Head of caudate nucleus (tissue), 42 donors: Measurements from ENCODE around the gene MEN1.

ENCODE experiments used
- DNase-seq, 42 donors: peaks; one replicate each; pipeline versions ENCODE4 v3.0.0 to v3.0.0-alpha.2; 2020 to 2021; ENCODE audit warnings: mixed read lengths in 7 of 42
- intact Hi-C: fragments of 100-400 bp; cut with DNase I; formaldehyde crosslinking; loops from one replicate; pipeline ENCODE4 v1.15.0; 2022

Gene MEN1

DNA sequence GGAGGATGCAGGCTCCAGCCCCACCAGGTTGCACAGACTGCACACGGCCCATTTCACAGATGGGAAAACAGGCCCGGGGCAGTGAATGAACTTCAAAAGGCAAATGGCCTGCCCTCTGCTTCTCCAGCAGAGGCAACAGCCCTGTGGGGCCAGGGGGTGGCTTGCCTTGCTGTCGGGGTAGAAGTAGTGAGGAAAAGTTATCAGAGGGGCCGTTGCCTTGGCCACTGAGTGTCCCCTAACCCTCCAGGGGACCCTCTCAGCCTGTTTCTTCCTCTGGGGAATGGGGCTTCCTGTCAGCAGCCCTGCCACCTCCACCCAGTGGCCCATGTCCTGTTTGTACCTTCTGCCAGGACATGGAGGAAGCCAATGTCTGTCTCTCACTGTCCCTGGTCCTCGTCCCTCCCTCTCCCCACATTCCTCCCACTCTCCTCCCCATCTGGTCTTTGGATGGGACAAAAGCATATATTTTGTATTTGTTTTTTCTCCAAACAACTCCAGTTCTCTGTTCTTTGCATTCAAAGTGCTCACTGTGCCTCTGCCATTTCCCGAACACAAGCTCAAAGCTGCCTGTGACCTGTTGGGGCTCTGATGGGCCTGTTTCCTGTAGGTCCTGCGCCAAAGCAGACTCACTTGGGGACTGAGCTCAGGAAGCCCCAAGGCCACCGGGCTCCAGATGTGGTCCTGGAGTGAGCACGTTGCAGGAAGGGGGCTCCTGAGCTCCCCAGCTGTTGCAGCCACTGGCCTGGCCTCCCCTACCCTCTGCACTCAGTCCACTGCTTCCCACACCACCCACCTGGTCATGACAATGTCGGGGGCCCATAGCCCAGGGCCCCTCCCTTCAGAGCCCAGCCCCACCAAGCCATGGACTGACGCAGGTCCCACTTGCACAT, 16.8 kb downstream of the MEN1 start:
- intact Hi-C loops, result no loop called here
- no peak for DNase-seq

DNA sequence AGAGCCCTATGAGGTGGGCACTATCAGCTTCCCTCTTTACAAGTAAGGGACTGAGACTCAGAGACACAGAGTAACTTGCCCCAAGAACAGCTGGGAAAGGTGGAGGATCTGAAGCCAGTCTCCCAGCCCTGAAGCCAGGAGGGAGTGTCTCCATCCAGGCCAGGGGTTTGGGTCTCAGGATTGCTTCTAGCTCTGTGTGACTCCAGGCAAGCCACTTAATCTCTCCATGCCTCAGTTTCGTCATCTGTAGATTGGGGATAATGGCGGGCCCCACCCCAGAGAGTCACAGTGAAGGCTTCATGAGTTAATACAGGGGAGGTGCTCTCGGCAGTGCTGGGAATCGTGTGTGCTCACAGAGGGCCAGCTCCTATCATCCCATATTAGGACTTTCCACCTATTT, 17.9 kb downstream of the MEN1 start:
- intact Hi-C loops, result no loop called here

DNA sequence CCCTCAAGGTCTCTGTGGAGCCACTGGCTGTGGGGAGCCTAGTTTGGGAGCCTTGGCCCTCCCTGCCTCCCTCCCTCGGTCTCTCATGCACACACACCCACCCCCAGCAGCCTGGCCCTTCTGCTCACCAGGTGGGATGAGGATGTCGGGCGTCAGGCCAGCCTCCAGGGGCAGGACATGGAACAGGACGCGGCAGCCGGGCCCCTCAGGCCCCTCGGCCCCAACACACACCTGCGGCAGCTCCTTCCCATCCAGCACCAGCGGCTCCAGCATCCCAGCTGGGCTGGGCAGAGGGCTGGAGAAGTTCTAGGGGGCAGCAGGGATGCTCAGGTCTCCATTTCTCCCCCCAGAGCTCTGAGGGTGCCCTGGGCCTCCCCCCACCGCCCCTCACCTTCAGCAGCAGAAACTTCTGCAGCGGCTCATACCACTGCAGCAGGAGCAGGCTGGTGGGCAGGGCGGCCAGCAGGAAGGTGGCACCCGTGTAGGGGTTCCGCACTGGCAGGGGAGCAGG, 18.5 kb downstream of the MEN1 start:
- DNase-seq, result peak in 2 of 42 donors; percentile 1 to 19
- intact Hi-C loops, result no loop called here

More for the DNA sequence above, 17.9 kb downstream of the MEN1 start:
- DNase-seq, result no peak

DNA sequence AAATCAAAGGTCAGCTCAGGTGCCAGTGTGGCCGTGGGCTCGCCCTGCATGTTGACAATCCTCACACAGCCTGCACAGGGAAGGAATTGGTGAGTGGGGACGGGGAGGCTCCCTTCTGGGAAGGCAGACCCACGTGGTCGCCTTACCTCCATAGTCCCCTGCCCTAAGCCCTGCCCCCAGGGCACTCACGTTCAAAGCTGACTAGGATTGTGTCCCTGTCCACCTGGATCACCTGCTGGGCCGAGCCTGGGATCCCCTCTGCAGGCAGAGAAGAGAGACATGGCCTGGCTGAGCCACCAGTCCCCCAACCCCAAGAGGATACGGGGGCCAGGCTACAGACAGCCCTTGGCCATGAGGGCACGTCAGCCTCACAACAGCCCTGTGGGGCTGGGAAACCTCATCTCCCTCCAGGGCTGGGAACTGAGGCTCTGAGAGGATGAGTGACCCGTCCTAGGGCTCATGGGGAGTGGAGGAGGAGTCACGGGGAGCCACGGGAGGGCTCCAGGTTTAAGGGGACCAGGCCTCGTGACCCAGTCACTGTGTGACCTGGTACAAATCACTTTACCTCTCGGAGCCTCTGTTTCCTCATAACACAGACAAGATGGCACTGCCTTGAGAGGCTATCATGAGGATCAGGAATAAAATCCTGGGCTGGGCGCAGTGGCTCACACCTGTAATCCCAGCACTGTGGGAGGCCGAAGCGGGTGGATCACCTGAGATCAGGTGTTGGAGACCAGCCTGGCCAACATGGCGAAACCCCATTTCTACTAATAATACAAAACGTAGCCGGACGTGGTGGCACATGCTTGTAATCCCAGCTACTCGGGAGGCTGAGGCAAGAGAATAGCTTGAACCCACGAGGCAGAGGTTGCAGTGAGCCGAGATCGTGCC, 19.9 kb downstream of the MEN1 start:
- intact Hi-C loops, result no loop called here
- peak in 2 of 42 donors; percentile 11 to 29 for DNase-seq

DNA sequence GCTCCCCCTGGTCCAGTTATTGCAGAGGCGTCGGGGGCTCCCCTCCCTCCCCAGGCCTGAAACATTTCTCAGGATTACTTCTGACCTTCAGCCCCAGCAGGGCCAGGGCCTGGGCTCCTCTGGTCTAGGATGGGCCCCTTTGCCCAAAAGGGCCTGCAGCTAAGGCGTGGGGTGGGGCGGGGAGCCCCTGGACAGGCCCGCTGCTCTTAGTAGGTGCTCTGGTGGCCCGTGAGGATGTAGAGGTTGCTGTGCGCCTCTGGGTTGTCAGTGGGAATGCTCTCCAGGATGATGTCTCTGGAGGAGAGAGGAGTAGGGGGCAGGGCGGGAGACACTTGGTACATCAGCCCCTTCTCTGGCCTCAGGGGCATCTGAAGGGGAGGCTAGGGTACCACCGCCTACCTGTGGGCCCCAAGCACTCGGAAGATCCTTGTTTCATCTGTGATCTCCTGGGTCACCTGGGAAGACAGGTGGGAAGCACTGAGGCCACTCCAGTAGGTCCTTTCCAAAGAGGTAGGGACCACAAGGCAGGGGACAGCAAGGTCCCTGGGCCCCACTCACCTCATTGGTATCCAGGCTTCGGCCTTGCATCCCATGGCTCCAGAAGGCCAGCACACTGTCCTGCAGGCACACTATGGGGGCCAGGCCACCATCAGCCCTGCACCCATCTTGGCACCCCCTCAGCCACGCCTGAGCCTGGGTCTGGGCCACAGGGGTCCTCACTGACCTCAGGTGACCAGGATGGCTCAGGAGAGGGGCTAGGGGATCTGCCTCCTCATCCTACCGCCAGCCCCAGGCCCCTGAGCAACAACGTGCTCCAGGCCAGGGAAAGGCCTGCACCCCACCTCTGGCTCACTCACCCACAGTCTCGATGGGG, 20.8 kb downstream of the MEN1 start:
- peak in 3 of 42 donors; percentile 9 to 27 (median 13) for DNase-seq
- intact Hi-C loops, result no loop called here

DNA sequence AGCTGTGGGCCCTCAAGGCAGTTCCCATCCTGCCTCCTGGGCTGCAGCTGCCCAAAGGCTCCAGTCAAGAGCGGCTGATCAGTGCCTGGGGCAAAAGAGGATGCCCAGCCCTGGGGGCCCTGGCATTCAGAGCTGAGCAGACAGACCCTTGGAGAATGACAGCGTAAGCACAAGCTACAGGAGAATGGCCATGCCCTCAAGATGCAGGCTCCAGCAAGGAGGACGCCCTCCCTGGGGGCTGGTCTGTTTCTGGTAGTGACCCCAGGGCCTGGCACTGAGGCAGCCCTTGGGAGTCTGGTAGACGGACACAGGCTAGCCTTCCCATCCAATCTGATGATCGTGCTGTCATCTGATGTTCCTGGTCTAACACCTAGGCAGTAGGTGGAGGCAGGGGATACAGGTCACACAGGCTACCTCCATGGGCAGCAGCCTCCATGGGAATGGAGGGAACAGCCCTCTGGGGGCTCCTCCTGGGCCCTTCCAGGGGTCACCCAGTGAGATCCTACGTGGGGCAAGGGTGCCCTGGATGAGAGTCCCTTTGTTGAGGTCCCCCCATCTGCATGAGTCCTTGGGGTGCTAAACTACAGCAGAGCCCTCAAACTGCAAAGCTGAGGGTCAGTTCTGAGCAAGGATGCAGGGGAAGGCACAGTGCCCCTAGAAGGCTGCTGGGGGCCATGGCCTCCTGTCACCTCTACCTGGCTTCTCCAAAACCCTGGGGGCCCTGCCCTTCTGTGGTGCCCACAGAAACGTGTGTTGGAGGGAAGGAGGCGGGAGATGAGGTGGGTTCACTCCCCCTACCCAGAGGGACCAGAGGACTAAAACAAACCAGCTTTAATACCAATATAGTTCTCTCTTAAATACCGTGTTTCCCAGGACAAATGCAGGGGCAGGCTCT, 21.8 kb downstream of the MEN1 start:
- peak in 4 of 42 donors; percentile 0 to 34 (median 12) for DNase-seq

DNA sequence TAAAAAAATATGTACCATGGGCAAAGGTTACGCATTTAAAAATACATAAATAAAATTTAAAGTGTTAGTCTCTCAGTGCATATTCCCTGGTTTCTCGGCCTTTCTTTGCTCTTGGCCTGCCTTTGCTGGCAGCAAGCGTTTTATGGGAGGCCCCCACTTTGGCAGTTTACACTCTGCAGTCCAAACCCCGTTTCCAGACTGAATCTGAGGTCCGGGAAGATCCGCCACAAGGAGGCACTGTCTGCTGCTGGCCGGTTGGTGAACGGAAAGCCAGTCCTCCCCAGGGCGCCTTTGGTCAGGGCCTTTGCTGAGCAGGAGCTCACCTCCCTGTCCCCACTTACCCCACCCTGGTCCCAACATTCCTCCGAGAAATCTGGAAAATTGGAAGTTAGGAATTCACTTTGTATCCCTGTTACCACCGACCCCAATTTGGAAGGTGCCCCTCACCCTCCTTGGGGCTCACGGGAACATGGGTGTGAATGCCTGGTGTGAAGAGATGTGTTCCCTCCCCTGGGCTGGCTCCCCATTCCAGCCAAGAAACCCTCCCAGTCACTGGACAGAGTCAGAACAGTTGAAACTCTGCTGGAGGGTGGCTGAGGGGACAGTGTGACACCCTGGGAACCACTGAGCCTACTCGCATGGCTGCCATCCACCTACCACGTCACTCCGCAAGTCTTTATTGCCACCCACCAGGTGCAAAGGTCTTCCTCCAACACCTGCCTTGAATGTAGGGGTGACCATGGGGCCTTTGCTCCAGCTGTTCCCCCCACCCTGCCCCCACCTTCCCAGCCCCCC, 22.6 kb downstream of the MEN1 start:
- intact Hi-C loops, result no loop called here
- peak in 40 of 42 donors; percentile 32 to 84 (median 64) for DNase-seq

More for the DNA sequence above, 21.8 kb downstream of the MEN1 start:
- intact Hi-C loops, result no loop called here

DNA sequence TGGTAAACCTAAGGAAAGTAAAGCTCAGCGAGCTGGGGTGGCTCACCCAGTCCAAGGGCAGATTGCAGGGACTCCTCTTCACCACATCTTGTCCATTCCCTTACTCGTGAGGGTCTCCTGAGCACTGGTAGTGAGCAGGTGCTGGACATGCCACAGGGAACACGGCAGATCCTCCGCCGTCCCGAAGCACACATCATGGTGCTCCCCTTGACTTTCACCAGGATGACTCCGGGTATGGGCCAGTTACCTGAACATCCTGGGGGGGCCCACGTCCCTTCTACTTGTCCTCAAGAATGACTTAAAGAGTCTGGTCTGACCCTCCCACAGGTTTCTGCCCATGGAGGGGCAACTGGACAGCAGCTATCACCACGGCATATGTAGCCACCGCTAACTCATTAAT, 24.0 kb downstream of the MEN1 start:
- intact Hi-C loops, result no loop called here
- DNase-seq, result peak in 5 of 42 donors; percentile 0 to 15 (median 7)

DNA sequence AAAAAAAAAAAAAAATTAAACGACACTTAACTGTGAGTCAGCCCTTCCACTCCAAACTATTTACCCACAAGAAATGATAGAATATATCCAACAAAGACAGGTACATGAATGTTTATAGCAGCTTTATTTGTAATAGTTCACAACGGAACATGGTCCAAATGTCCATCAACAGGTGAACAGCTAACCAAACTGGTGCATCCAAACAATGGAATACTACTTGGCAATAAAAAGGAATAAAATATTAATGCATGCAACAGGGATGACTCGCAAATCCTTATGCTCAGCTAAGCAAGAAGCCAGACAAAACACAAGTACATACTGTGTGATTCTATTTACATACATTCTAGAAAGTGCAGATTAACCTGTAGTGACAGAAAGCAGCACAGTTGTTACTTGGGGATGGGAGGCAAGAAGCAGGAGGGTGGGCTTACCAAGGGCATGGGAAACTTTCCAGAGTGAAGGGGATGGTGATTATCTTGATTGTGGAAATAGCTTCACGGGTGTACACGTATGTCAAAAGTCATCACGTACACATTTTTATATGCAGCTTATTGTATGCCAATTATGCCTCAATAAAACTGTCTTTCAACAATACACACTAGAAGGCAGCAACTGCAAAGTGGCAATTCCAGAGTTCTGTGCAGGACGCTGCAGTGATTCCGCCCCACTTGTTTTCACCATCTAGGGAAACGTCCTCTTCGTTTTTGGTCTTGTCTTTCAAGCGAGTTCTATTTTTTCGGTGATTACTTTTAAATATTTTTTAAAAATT, 25.4 kb downstream of the MEN1 start:
- intact Hi-C loops, result no loop called here

DNA sequence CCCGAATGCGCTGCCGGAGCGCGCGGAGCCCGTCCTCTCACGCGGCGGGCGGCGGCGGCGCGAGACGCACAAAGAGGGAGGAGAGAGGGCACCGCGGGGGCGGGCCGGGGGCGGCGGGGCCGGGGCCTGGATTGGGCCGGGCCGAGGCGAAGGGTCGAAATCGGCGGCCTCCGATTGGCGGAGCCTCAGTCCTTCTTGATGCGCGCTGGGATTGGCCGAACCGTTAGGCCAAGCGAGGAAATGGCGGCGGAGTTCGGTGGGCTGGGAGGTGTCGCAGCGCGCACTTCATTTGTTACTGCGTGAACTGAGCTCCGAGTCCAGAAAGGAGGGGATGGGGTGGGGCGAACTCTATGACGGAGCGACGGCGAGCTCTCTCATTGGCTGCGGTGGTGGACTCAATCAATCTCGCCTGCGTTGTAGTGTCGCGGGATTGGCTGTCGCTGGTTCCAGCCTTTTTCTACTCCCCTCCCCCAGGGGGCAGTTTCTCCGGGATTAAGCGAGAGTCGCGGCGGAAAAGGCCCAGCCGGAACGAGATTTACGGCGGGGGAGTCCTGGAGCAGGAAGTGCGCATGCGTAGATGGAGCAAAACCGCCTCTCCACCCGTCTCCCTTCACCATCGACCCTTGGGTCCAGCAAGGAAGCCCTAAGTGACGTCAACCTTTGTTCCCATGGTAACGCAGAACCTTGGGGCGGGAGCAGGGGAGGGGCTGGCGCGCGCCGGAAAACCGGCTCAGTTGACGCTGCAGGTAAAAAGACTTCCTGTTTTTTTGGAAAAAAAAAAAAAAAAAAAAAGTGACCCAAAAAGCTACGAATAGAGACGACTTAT, 31.7 kb downstream of the MEN1 start, which contains the start of gene SF1:
Gene SF1 (minus strand): TSS at position 70 of the 826 bp plus-strand sequence. CDS start 150 bp downstream, outside the sequence.
- intact Hi-C loops, result no loop called here
- DNase-seq, result peak; percentile 98 to 100 (median 100)

More for the DNA sequence above, 25.4 kb downstream of the MEN1 start:
- DNase-seq, result peak in 2 of 42 donors; percentile 6 to 19

DNA sequence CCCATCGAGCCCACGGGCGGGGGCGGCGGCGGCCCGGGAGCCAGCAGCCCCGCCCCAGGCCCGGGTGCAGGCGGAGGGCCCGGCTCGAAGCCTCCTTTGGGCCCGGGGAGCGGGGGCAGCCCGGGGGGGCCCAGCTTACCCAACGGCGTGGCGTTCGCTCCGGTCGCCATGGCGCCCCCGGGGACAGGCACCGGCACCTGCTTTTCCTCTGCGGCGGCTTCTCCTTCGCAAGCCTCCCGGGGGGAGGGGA, 32.2 kb downstream of the MEN1 start:
- intact Hi-C loops, result no loop called here
- no peak for DNase-seq

DNA sequence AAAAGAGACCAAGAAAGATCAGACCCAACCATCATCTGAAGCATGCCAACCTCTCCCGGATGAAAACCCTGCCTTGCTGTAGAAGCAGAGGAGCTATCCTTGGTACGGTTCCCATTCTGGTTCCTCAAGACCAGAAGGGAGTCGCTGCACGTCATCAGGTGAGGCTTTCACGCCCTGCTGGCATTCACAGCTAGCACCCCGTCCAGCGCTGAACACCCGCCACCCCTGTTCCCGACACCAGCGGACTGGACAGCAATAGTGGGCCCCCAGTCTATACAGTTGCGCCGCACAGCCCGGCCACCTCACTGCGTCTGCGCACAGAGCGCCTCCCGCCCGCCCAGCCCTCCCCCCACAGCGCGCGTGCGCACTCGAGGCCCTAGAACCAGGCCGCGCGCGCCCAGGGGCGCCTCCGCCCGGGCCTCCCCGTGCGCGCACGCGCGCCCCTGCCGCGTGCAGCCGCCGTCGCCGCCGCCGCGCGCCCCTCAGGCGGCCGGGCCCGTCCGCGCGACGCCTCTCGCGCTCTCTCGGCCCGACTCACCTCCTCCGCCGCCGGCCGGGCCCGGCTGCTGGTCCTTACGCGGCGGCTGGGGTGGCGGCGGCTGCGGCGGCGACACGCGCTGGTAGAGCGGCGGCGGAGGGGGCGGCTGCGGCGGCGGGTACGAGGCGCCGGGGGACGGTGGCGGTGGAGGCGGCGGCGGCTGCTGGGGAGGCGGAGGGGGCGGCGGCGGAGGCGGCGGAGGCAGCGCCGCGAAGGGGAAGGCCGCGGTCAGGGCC, 32.7 kb downstream of the MEN1 start:
- intact Hi-C loops, result no loop called here
- DNase-seq, result peak in 41 of 42 donors; percentile 42 to 90 (median 79)

DNA sequence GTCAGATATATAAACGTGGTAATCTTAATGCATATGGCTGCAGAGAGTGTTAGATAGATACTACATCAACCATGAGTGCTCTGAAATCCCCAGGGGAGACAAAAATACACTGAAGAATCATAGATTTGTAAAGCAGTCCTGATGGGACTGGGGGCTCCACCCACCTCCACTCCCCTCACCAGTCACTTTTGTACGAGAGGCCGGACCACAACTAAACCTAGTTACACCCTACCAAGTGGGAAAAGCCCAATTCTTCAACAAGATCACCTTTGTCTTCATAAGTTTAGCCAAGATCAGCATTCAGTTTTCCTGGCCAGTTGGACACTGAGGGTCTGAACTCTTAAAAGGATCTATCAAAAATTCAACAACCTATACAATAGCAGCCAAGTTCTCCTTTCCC, 33.5 kb downstream of the MEN1 start:
- intact Hi-C loops, result no loop called here
- DNase-seq, result peak in 2 of 42 donors; percentile 3 to 15

DNA sequence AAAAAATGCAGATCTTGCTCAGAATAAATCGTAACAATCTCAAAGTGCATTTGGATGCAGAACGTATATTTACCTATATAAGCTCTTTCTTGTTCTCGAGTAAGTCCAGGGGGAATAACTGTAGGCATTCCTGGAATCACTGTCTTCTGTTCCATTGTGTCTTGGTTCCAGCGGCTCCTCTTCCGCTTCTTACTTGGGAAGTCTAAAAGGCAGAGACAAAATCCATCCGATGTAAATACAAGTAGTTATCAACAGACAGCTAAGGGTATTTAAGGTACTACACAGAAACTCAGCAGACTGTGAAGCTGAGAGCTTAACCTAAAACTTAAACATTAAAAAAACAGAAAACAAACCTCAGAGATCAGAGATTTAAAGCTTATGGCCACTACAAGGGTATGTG, 33.9 kb downstream of the MEN1 start:
- intact Hi-C loops, result no loop called here
- no peak for DNase-seq

DNA sequence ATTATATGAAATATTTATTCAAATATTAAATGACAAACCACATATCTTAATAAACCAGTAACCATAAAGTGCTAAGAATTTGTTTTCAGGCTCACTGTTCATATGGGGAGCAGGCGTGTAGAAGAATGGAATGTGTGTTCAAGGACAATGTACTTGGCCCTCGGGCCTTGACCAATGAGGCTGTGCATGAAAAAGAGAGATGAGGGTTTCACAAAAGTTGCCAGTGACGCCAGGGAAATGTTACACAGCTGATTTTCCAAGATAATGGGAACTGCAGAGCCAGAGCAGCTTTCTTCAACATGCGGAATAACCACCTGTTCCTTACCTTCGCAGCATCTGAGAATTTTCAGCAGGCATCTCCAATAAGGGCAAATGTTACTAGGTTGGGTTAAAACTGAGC, 36.2 kb downstream of the MEN1 start:
- DNase-seq, result peak in 2 of 42 donors; percentile 2 to 16
- intact Hi-C loops, result no loop called here
